ENCODE measurements around the gene DUS3L. TPM values are rescaled to one million over a fixed set of nuclear protein-coding genes. Genes with fewer than 3 reads are reported as not detected.

The DUS3L gene
- total and polyA plus RNA-seq, 8 donors, result 14.8 to 66.6 (median 21.2) TPM

- 64% methylated on average over 17 of the region's 17 CpGs for WGBS, 2 donors
- H3K4me3 ChIP-seq, result no peak overlapping the region
- ATAC-seq (no peak), DNase-seq (peak in 1 of 6 donors; percentile 58), FAIRE-seq (no peak)
- intact Hi-C loops (cut with DNase I), result no loop called here
- no peak overlapping the region for H3K27ac ChIP-seq
- H3K36me3 ChIP-seq, result no peaks in the 10 kb centered on the region
- H3K9me3 ChIP-seq, result no peaks in the 10 kb centered on the region
- H3K27me3 ChIP-seq, result no peaks in the 10 kb centered on the region
- TF ChIP-seq CTCF (IDR thresholded peaks at IDR 0.05), result no peak
- H3K4me1 ChIP-seq, result peaks cover 6 to 26% (median 14%) of the 10 kb centered on the region in 3 donors
Measured at GRCh38 chr19:5800361-5801270, 9.7 kb upstream of the DUS3L start.

GRCh38 chr19:5799247-5800241 is 8.6 kb upstream of the DUS3L start:
- ATAC-seq (peak; percentile 33 to 70 (median 70)), DNase-seq (peak; percentile 72 to 91 (median 82)), FAIRE-seq (no peak)
- intact Hi-C loops (cut with DNase I), result no loop called here
- Histone ChIP-seq H3K27me3 (no peaks in the 10 kb centered on the region), H3K4me1 (peaks cover 6 to 26% (median 14%) of the 10 kb centered on the region in 3 donors), H3K9me3 (no peaks in the 10 kb centered on the region), H3K36me3 (no peaks in the 10 kb centered on the region), H3K27ac (peak overlapping the region; percentile 38 to 60 (median 41)), H3K4me3 (no peak overlapping the region)
- TF ChIP-seq CTCF (IDR thresholded peaks at IDR 0.05), result no peak
- 41 to 44% methylated on average over 36 to 37 of the region's 37 CpGs for WGBS, 2 donors

GRCh38 chr19:5798244-5798643 is 7.3 kb upstream of the DUS3L start:
- DNase-seq (no peak), ATAC-seq (no peak), FAIRE-seq (no peak)
- no peak overlapping the region for H3K4me3 ChIP-seq
- intact Hi-C loops (cut with DNase I), result no loop called here
- WGBS, 2 donors, result 87 to 91% methylated on average over 8 of the region's 8 CpGs
- peaks cover 6 to 21% (median 14%) of the 10 kb centered on the region in 3 donors for H3K4me1 ChIP-seq
- peak overlapping the region in 2 of 4 donors; percentile 38 to 60 for H3K27ac ChIP-seq
- no peaks in the 10 kb centered on the region for H3K9me3 ChIP-seq
- no peak for TF ChIP-seq CTCF (IDR thresholded peaks at IDR 0.05)
- H3K27me3 ChIP-seq, result no peaks in the 10 kb centered on the region
- no peaks in the 10 kb centered on the region for H3K36me3 ChIP-seq

GRCh38 chr19:5795382-5795919 is 4.5 kb upstream of the DUS3L start:
- WGBS, 2 donors, result 85 to 89% methylated on average over 7 of the region's 7 CpGs
- Histone ChIP-seq H3K36me3 (no peaks in the 10 kb centered on the region), H3K9me3 (no peaks in the 10 kb centered on the region), H3K4me1 (peaks cover 6 to 16% (median 14%) of the 10 kb centered on the region in 3 donors), H3K27ac (no peak overlapping the region), H3K27me3 (no peaks in the 10 kb centered on the region), H3K4me3 (no peak overlapping the region)
- FAIRE-seq (no peak), DNase-seq (no peak), ATAC-seq (no peak)
- no peak for TF ChIP-seq CTCF (IDR thresholded peaks at IDR 0.05)
- intact Hi-C loops (cut with DNase I), result no loop called here

All from pancreas (tissue), 10 donors.